IPS-18a (cell line): ENCODE measurements around the gene PXDN.

Experiments
- H3K27ac ChIP-seq: one replicate; pipeline ENCODE4 v1.5.1; 2013; ENCODE audit warnings: low read length
- H3K27me3 ChIP-seq: one replicate; pipeline ENCODE4 v1.6.1; 2013; ENCODE audit warnings: mild to moderate bottlenecking, low read length; ENCODE audit not compliant: control insufficient read depth, insufficient read depth
- H3K36me3 ChIP-seq: one replicate; pipeline ENCODE4 v1.6.1; 2013; ENCODE audit warnings: low read depth, low read length; ENCODE audit not compliant: control insufficient read depth
- H3K4me1 ChIP-seq: one replicate; pipeline ENCODE4 v1.6.1; 2013; ENCODE audit warnings: low read depth, low read length; ENCODE audit not compliant: control insufficient read depth
- H3K4me3 ChIP-seq: one replicate; pipeline ENCODE4 v1.5.1; 2013; ENCODE audit warnings: low read length
- H3K9ac ChIP-seq: one replicate; pipeline ENCODE4 v1.6.1; 2013; ENCODE audit warnings: mild to moderate bottlenecking, low read length, moderate library complexity
- H3K9me3 ChIP-seq: one replicate; pipeline ENCODE4 v1.6.1; 2013; ENCODE audit warnings: low read depth, low read length; ENCODE audit not compliant: control insufficient read depth

Gene PXDN

GRCh38 chr2:1588978-1589621, 155.2 kb downstream of the PXDN start:
- Histone ChIP-seq H3K4me3 (no peak overlapping the region), H3K36me3 (no peaks in the 10 kb centered on the region), H3K27ac (no peak overlapping the region), H3K9me3 (no peaks in the 10 kb centered on the region), H3K27me3 (no peaks in the 10 kb centered on the region), H3K9ac (no peak overlapping the region), H3K4me1 (peaks cover 12% of the 10 kb centered on the region)

- Histone ChIP-seq H3K4me1 (peaks cover 12% of the 10 kb centered on the region), H3K36me3 (no peaks in the 10 kb centered on the region), H3K9me3 (no peaks in the 10 kb centered on the region), H3K9ac (no peak overlapping the region), H3K27ac (no peak overlapping the region), H3K4me3 (no peak overlapping the region), H3K27me3 (no peaks in the 10 kb centered on the region)
Observed at GRCh38 chr2:1588051-1588977, 156.0 kb downstream of the PXDN start.

- H3K4me3 ChIP-seq = no peak overlapping the region
- no peaks in the 10 kb centered on the region for H3K27me3 ChIP-seq
- peaks cover 12% of the 10 kb centered on the region for H3K4me1 ChIP-seq
- H3K36me3 ChIP-seq = no peaks in the 10 kb centered on the region
- no peak overlapping the region for H3K27ac ChIP-seq
- H3K9me3 ChIP-seq = no peaks in the 10 kb centered on the region
- H3K9ac ChIP-seq = no peak overlapping the region
Observed at GRCh38 chr2:1586923-1587840, 157.1 kb downstream of the PXDN start.

GRCh38 chr2:1586251-1586922, 157.9 kb downstream of the PXDN start:
- no peak overlapping the region for H3K9ac ChIP-seq

GRCh38 chr2:1585635-1586034, 158.7 kb downstream of the PXDN start:
- Histone ChIP-seq H3K9me3 (no peaks in the 10 kb centered on the region), H3K4me3 (no peak overlapping the region), H3K4me1 (peaks cover under 1% of the 10 kb centered on the region), H3K27ac (no peak overlapping the region), H3K36me3 (no peaks in the 10 kb centered on the region), H3K9ac (no peak overlapping the region), H3K27me3 (no peaks in the 10 kb centered on the region)

More at GRCh38 chr2:1586251-1586922, 157.9 kb downstream of the PXDN start:
- no peak overlapping the region for H3K4me3 ChIP-seq
- peaks cover 8% of the 10 kb centered on the region for H3K4me1 ChIP-seq
- H3K27ac ChIP-seq = no peak overlapping the region
- H3K36me3 ChIP-seq = no peaks in the 10 kb centered on the region
- no peaks in the 10 kb centered on the region for H3K27me3 ChIP-seq
- H3K9me3 ChIP-seq = no peaks in the 10 kb centered on the region

- no peaks in the 10 kb centered on the region for H3K36me3 ChIP-seq
- H3K27ac ChIP-seq = no peak overlapping the region
- no peak overlapping the region for H3K4me3 ChIP-seq
- H3K4me1 ChIP-seq = peaks cover 4% of the 10 kb centered on the region
- H3K27me3 ChIP-seq = no peaks in the 10 kb centered on the region
- no peak overlapping the region for H3K9ac ChIP-seq
- H3K9me3 ChIP-seq = no peaks in the 10 kb centered on the region
Observed at GRCh38 chr2:1584691-1585485, 159.4 kb downstream of the PXDN start.

GRCh38 chr2:1584051-1584531, 160.2 kb downstream of the PXDN start:
- Histone ChIP-seq H3K4me3 (no peak overlapping the region), H3K9me3 (no peaks in the 10 kb centered on the region), H3K27ac (no peak overlapping the region), H3K9ac (no peak overlapping the region), H3K4me1 (peaks cover 4% of the 10 kb centered on the region), H3K27me3 (no peaks in the 10 kb centered on the region), H3K36me3 (no peaks in the 10 kb centered on the region)

- Histone ChIP-seq H3K9ac (no peak overlapping the region), H3K4me3 (no peak overlapping the region), H3K4me1 (peaks cover 4% of the 10 kb centered on the region), H3K27ac (no peak overlapping the region), H3K9me3 (no peaks in the 10 kb centered on the region), H3K36me3 (no peaks in the 10 kb centered on the region), H3K27me3 (no peaks in the 10 kb centered on the region)
Observed at GRCh38 chr2:1582891-1583341, 161.4 kb downstream of the PXDN start.

GRCh38 chr2:1581965-1582625, 162.2 kb downstream of the PXDN start:
- Histone ChIP-seq H3K9ac (no peak overlapping the region), H3K9me3 (no peaks in the 10 kb centered on the region), H3K4me3 (no peak overlapping the region), H3K27ac (no peak overlapping the region), H3K4me1 (peaks cover 4% of the 10 kb centered on the region), H3K36me3 (no peaks in the 10 kb centered on the region), H3K27me3 (no peaks in the 10 kb centered on the region)
